Activated CD4-positive, alpha-beta T cell treated with anti-CD3 and anti-CD28 coated beads for 24 hours (primary cell): ENCODE data around the gene USP37.

Experiments used
- DNase-seq, 2 donors: peaks; one replicate each; pipeline ENCODE4 v3.0.0-alpha.2; 2020; ENCODE audit warnings: low read depth in 2 of 2

The USP37 gene

GRCh38 chr2:218474527-218474926 is 93.6 kb downstream of the USP37 start:
- DNase-seq = no peak

- DNase-seq = no peak
Measured at GRCh38 chr2:218472988-218473387, 95.2 kb downstream of the USP37 start.

GRCh38 chr2:218471982-218472381 is 96.2 kb downstream of the USP37 start:
- no peak for DNase-seq

GRCh38 chr2:218471036-218471435 is 97.1 kb downstream of the USP37 start:
- no peak for DNase-seq

- no peak for DNase-seq
Measured at GRCh38 chr2:218470448-218470847, 97.7 kb downstream of the USP37 start.

GRCh38 chr2:218465987-218466633 is 102.0 kb downstream of the USP37 start:
- DNase-seq = no peak

- DNase-seq = no peak
Measured at GRCh38 chr2:218458598-218458997, 109.6 kb downstream of the USP37 start.

GRCh38 chr2:218456849-218457248 is 111.3 kb downstream of the USP37 start:
- no peak for DNase-seq

GRCh38 chr2:218452079-218452478 is 116.1 kb downstream of the USP37 start:
- DNase-seq = no peak

GRCh38 chr2:218448934-218449333 is 119.2 kb downstream of the USP37 start:
- DNase-seq = no peak

- DNase-seq = no peak
Measured at GRCh38 chr2:218447072-218447471, 121.1 kb downstream of the USP37 start.

- DNase-seq = no peak
Measured at GRCh38 chr2:218446547-218446946, 121.6 kb downstream of the USP37 start.

- no peak for DNase-seq
Measured at GRCh38 chr2:218445602-218446001, 122.5 kb downstream of the USP37 start.

- DNase-seq = no peak
Measured at GRCh38 chr2:218444692-218445357, 123.3 kb downstream of the USP37 start.

GRCh38 chr2:218438596-218438995 is 129.6 kb downstream of the USP37 start:
- DNase-seq = no peak

- no peak for DNase-seq
Measured at GRCh38 chr2:218437969-218438368, 130.2 kb downstream of the USP37 start.

- DNase-seq = no peak
Measured at GRCh38 chr2:218436992-218437391, 131.2 kb downstream of the USP37 start.

GRCh38 chr2:218435003-218435982 is 132.9 kb downstream of the USP37 start:
- DNase-seq = no peak

GRCh38 chr2:218434456-218434855 is 133.7 kb downstream of the USP37 start:
- DNase-seq = no peak

- DNase-seq = no peak
Measured at GRCh38 chr2:218432676-218433365, 135.3 kb downstream of the USP37 start.

- DNase-seq = no peak
Measured at GRCh38 chr2:218431878-218432277, 136.3 kb downstream of the USP37 start.

GRCh38 chr2:218430721-218431120 is 137.4 kb downstream of the USP37 start:
- DNase-seq = no peak
